LNCaP clone FGC (cell line): ENCODE results near the gene PCDHGB3.
"Not testable (repeated sequence)": the region's sequence is repeated elsewhere in the genome, so short reads cannot be mapped to it uniquely, and the experiment has no call there.

Source experiments
- DNase-seq: peaks from one replicate; pipeline ENCODE4 v3.0.0-alpha.2; 2011; ENCODE audit warnings: low read depth
- H3K4me3 ChIP-seq: 2 replicates; pipeline ENCODE4 v1.5.1; 2011; ENCODE audit warnings: mild to moderate bottlenecking, low read depth, low read length, control low read depth
- TF ChIP-seq, protein P1 (sequence below): IDR thresholded peaks from 2 replicates; pipeline ENCODE4 v1.5.1; 2012; ENCODE audit warnings: mild to moderate bottlenecking; ENCODE audit not compliant: control insufficient read depth, insufficient read depth; ENCODE audit errors: extremely low read depth

The PCDHGB3 gene

DNA sequence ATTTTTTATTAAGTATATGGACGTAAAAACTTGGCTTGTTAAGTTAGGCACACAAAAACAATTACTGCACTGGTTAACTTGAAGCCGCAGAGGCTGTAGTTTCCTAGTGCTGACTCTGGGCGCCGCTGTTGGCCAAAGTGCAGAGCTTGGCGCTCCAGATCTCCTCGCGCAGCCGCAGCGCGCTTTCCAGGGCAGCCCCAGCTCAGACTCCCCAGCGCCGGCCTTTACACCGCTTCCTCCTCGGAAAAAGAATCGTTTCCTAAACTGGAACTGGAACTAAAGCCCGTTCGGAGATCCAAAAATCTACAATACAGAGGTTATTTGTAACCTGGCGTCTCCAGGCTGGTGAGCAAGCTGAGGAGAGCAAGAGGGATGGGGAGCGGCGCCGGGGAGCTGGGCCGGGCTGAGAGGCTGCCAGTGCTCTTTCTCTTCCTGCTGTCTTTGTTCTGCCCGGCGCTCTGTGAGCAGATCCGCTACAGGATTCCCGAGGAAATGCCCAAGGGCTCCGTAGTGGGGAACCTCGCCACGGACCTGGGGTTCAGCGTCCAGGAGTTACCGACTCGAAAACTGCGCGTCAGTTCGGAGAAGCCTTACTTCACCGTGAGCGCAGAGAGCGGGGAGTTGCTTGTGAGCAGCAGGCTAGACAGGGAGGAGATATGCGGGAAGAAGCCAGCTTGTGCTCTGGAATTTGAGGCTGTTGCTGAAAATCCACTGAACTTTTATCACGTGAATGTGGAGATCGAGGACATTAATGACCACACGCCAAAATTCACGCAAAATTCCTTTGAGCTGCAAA is 27.9 kb downstream of the PCDHGB3 start, which contains the start of gene PCDHGB5:
Gene PCDHGB5 (plus strand): TSS at position 192 of the 796 bp plus-strand sequence. CDS start 181 bp downstream, at position 373.
- peak within 1 kb of the TSS; percentile 51 for H3K4me3 ChIP-seq
- TF ChIP-seq, protein P1, sequence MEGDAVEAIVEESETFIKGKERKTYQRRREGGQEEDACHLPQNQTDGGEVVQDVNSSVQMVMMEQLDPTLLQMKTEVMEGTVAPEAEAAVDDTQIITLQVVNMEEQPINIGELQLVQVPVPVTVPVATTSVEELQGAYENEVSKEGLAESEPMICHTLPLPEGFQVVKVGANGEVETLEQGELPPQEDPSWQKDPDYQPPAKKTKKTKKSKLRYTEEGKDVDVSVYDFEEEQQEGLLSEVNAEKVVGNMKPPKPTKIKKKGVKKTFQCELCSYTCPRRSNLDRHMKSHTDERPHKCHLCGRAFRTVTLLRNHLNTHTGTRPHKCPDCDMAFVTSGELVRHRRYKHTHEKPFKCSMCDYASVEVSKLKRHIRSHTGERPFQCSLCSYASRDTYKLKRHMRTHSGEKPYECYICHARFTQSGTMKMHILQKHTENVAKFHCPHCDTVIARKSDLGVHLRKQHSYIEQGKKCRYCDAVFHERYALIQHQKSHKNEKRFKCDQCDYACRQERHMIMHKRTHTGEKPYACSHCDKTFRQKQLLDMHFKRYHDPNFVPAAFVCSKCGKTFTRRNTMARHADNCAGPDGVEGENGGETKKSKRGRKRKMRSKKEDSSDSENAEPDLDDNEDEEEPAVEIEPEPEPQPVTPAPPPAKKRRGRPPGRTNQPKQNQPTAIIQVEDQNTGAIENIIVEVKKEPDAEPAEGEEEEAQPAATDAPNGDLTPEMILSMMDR, result peak; percentile 72
- not testable (repeated sequence) for DNase-seq

DNA sequence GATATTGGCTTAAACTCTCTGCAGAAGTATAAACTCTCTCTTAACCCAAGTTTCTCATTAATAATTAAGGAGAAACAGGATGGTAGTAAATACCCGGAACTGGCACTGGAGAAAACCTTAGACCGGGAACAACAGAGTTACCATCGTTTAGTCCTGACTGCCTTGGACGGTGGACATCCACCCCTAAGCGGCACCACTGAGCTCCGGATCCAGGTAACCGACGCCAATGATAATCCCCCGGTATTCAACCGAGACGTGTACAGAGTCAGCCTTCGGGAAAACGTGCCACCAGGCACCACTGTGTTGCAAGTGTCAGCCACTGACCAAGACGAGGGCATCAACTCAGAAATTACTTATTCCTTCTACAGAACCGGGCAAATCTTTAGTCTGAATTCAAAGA is 28.6 kb downstream of the PCDHGB3 start:
- no peak for DNase-seq
- TF ChIP-seq, protein P1, result no peak

DNA sequence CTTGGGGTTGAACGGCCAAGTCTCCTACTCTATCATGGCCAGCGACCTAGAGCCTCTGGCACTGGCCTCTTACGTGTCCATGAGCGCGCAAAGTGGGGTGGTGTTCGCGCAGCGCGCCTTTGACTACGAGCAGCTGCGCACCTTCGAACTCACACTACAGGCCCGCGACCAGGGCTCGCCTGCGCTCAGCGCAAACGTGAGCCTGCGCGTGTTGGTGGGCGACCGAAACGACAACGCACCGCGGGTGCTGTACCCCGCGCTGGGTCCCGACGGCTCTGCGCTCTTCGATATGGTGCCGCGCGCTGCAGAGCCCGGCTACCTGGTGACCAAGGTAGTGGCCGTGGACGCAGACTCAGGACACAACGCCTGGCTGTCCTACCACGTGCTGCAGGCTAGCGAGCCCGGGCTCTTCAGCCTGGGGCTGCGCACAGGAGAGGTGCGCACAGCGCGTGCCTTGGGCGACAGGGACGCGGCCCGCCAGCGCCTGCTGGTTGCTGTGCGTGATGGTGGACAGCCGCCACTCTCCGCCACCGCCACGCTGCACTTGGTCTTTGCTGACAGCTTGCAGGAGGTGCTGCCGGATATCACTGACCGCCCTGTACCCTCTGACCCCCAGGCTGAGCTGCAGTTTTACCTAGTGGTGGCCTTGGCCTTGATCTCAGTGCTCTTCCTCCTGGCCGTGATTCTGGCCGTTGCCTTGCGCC is 29.7 kb downstream of the PCDHGB3 start:
- DNase-seq, result no peak
- TF ChIP-seq, protein P1, result no peak
- H3K4me3 ChIP-seq, result no peak overlapping the region

More for the DNA sequence above, 28.6 kb downstream of the PCDHGB3 start:
- no peak overlapping the region for H3K4me3 ChIP-seq

DNA sequence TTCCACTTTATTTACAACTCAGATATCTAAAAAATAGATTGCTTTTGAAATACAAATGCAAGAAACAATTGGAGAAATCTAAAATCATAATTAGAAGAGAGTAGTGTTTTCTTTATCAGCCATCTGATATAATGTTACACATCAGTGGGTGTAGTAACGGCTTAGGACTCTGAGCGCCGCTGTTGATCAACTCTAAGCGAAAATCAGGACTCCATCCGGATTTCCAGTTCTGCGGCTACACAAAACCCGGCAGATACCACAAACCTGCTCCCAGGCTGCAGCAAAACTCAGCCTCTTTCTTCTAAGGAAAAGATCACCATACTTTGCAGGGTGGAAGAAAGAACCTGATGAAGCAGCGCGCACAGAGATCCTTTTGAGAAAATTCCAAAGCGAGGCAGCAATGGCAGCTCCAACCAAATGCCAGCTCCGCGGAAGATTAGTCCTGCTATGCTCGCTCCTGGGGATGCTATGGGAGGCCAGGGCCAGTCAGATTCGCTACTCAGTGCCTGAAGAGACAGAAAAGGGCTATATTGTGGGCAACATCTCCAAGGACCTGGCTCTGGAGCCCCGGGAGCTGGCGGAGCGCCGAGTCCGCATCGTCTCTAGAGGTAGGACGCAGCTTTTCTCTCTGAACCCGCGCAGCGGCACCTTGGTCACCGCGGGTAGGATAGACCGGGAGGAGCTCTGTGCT is 32.7 kb downstream of the PCDHGB3 start, which contains the start of gene PCDHGA9:
Gene PCDHGA9 (plus strand): TSS at position 226 of the 691 bp plus-strand sequence. CDS start 175 bp downstream, at position 401.
- no peak for DNase-seq
- peak within 1 kb of the TSS; percentile 18; the same call in 1 of the 2 replicates for H3K4me3 ChIP-seq
- TF ChIP-seq, protein P1, result peak; percentile 32

DNA sequence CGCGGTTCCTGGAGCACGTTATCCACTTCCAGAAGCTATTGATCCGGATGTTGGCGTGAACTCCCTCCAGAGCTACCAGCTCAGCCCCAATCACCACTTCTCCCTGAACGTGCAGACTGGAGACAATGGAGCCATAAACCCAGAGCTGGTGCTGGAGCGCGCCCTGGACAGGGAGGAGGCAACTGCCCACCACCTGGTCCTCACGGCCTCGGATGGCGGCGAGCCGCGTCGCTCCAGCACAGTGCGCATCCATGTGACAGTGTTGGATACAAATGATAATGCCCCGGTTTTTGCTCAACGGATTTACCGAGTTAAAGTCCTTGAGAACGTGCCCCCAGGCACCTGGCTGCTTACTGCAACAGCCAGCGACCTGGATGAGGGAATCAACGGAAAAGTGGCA is 33.3 kb downstream of the PCDHGB3 start:
- H3K4me3 ChIP-seq, result no peak overlapping the region
- TF ChIP-seq, protein P1, result no peak
- DNase-seq, result no peak

DNA sequence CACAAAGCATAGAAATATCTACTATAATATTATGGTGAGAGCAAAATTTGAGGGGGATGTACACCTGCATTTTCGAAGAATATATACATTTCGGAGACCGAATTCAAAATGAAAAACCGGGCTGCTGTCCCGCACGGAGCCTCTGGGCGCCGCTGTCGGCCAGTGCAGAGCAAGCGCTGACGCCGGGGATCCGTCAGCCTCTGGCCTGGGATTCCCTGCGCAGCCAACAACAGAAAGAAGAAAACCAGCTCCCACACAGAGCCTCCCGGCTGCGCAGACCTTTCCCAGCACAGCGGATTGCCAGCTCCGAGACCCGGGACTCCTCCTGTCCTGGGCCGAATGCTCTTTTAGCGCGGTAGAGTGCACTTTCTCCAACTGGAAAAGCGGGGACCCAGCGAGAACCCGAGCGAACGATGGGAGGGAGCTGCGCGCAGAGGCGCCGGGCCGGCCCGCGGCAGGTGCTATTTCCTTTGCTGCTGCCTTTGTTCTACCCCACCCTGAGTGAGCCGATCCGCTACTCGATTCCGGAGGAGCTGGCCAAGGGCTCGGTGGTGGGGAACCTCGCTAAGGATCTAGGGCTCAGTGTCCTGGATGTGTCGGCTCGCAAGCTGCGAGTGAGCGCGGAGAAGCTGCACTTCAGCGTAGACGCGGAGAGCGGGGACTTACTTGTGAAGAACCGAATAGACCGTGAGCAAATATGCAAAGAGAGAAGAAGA is 37.9 kb downstream of the PCDHGB3 start, which contains the start of gene PCDHGB6:
Gene PCDHGB6 (plus strand): TSS at position 232 of the 716 bp plus-strand sequence. CDS start 182 bp downstream, at position 414.
- not testable (repeated sequence) for DNase-seq, H3K4me3 ChIP-seq
- TF ChIP-seq, protein P1, result peak; percentile 37; the same call in 1 of the 2 replicates
